OCI-LY3 (cell line): ENCODE results near the gene DOCK7.
"Not testable (repeated sequence)": the region's sequence is repeated elsewhere in the genome, so short reads cannot be mapped to it uniquely, and the experiment has no call there.

Experiments used
- H2AFZ ChIP-seq: fragments of 200-600, 300-600 bp; shearing (Covaris generic); 2 replicates; pipeline ENCODE4 v1.6.0; 2014; ENCODE audit warnings: antibody characterized with exemption, low read depth, low read length
- H3K27ac ChIP-seq: fragments of 200-600, 300-600 bp; sonication (generic); 2 replicates; pipeline ENCODE4 v1.5.1; 2014; ENCODE audit warnings: mild to moderate bottlenecking, low read length, moderate library complexity, mixed read lengths
- H3K27me3 ChIP-seq: fragments of 200-600, 300-600 bp; sonication (generic); 2 replicates; pipeline ENCODE4 v1.6.1; 2014; ENCODE audit warnings: low read depth, low read length, mixed read lengths
- H3K36me3 ChIP-seq: fragments of 200-600, 300-600 bp; sonication (generic); replicated peaks from 2 replicates; pipeline ENCODE3; 2014; ENCODE audit warnings: low read depth, low read length, mixed read lengths
- H3K4me1 ChIP-seq: fragments of 300-600, 200-600 bp; sonication (generic); 2 replicates; pipeline ENCODE4 v1.6.1; 2014; ENCODE audit warnings: low read length, mixed read lengths
- H3K4me2 ChIP-seq: fragments of 200-600, 300-600 bp; sonication (generic); 2 replicates; pipeline ENCODE4 v1.6.1; 2014; ENCODE audit warnings: low read length, mixed read lengths
- H3K4me3 ChIP-seq: fragments of 300-600, 200-600 bp; sonication (generic); 2 replicates; pipeline ENCODE4 v1.5.1; 2014; ENCODE audit warnings: antibody characterized with exemption, mild to moderate bottlenecking, low read length, moderate library complexity
- H3K79me2 ChIP-seq: fragments of 300-600, 200-600 bp; shearing (Covaris generic); 2 replicates; pipeline ENCODE4 v1.6.1; 2014; ENCODE audit warnings: mild to moderate bottlenecking, low read length, mixed read lengths
- H3K9ac ChIP-seq: fragments of 300-600, 200-600 bp; shearing (Covaris generic); 2 replicates; pipeline ENCODE4 v1.6.0; 2014; ENCODE audit warnings: mild to moderate bottlenecking, low read length, moderate library complexity
- H3K9me3 ChIP-seq: fragments of 200-600, 300-600 bp; shearing (Covaris generic); 2 replicates; pipeline ENCODE4 v1.6.1; 2014; ENCODE audit warnings: low read length, mixed read lengths; ENCODE audit not compliant: insufficient read depth
- H4K20me1 ChIP-seq: fragments of 200-600, 300-600 bp; sonication (generic); 2 replicates; pipeline ENCODE4 v1.6.1; 2016; ENCODE audit warnings: low read length, mixed read lengths; ENCODE audit not compliant: insufficient read depth
- EZH2phosphoT487 ChIP-seq: fragments of 200-600 bp; shearing (Covaris generic); IDR thresholded peaks from 2 replicates; pipeline ENCODE4 v1.6.1; 2018; ENCODE audit warnings: antibody characterized with exemption, mixed run types, low read depth
- TF ChIP-seq, protein P1 (sequence below): fragments of 200-600, 300-600 bp; sonication (generic); IDR thresholded peaks from 2 replicates; pipeline ENCODE4 v1.5.1; 2014; ENCODE audit warnings: antibody characterized with exemption, low read length, low read depth

Gene DOCK7

DNA sequence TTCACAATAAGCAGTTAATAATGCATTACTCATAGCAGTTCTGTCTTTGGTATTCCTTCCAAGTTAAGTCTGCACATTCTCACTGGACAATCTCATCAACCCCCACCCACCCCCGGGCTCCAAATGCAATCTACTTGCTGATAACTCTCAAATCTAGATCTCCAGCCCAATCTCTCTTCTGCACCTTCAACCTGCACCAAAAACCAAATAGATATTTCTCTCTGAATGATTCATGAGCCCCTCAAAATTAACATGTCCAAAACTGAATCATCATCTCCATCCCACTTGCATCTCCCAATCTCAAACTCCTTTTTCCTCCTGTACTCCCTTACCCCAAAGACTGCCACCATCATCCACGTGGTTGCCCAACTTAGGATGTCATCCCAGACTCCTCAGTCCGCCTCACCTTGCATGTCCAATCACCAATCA, 2.7 kb downstream of the DOCK7 start:
- Histone ChIP-seq H2AFZ (no peak overlapping the region), H3K9me3 (no peaks in the 10 kb centered on the region), H3K27ac (no peak overlapping the region), H3K4me3 (no peak overlapping the region), H3K4me2 (no peak overlapping the region), H3K9ac (no peak overlapping the region), H4K20me1 (no peaks in the 10 kb centered on the region), H3K79me2 (peaks cover 4% of the 10 kb centered on the region; the same call in 1 of the 2 replicates), H3K4me1 (peaks cover 3% of the 10 kb centered on the region; the same call in 1 of the 2 replicates), H3K27me3 (no peaks in the 10 kb centered on the region), H3K36me3 (no peaks in the 10 kb centered on the region)
- TF ChIP-seq EZH2phosphoT487: no peak
- TF ChIP-seq, protein P1, sequence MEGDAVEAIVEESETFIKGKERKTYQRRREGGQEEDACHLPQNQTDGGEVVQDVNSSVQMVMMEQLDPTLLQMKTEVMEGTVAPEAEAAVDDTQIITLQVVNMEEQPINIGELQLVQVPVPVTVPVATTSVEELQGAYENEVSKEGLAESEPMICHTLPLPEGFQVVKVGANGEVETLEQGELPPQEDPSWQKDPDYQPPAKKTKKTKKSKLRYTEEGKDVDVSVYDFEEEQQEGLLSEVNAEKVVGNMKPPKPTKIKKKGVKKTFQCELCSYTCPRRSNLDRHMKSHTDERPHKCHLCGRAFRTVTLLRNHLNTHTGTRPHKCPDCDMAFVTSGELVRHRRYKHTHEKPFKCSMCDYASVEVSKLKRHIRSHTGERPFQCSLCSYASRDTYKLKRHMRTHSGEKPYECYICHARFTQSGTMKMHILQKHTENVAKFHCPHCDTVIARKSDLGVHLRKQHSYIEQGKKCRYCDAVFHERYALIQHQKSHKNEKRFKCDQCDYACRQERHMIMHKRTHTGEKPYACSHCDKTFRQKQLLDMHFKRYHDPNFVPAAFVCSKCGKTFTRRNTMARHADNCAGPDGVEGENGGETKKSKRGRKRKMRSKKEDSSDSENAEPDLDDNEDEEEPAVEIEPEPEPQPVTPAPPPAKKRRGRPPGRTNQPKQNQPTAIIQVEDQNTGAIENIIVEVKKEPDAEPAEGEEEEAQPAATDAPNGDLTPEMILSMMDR: no peak

DNA sequence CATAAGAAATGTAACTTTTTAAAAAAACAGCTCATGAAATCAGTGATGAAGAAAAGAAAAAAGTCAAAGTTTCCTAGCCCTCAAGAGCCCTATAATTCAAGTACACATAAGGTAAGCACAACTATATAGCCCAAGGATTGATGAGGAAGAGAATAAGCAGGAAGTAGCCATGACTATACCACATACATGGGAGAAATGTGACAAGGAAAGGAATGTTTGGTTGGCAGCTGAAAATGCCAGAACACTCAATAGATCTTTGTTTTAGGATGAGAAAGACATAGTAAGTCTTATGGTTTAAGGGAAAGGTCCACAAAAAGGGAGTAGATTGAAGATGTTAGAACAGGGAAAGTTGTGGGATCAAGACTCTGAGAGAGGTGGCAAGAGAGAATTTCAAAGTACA, 5.7 kb downstream of the DOCK7 start:
- Histone ChIP-seq H3K79me2 (peaks cover 4% of the 10 kb centered on the region; the same call in 1 of the 2 replicates), H3K4me1 (peaks cover 3% of the 10 kb centered on the region; the same call in 1 of the 2 replicates)

DNA sequence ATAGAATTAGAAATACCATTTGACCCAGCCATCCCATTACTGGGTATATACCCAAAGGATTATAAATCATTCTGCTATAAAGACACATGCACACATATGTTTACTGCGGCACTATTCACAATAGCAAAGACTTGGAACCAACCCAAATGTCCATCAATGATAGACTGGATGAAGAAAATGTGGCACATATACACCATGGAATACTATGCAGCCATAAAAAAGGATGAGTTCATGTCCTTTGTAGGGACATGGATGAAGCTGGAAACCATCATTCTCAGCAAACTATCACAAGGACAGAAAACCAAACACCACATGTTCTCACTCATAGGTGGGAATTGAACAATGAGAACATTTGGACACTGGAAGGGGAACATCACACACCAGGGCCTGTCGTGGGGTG, 7.2 kb downstream of the DOCK7 start:
- not testable (repeated sequence) for H3K27ac ChIP-seq, H3K9me3 ChIP-seq, H3K36me3 ChIP-seq, H3K9ac ChIP-seq, H3K79me2 ChIP-seq, H4K20me1 ChIP-seq, H3K4me1 ChIP-seq, H3K4me2 ChIP-seq, H3K4me3 ChIP-seq, H3K27me3 ChIP-seq, H2AFZ ChIP-seq

More for the DNA sequence above, 5.7 kb downstream of the DOCK7 start:
- no peaks in the 10 kb centered on the region for H4K20me1 ChIP-seq
- no peak overlapping the region for H3K4me3 ChIP-seq
- H3K36me3 ChIP-seq: no peaks in the 10 kb centered on the region
- no peaks in the 10 kb centered on the region for H3K27me3 ChIP-seq
- H3K4me2 ChIP-seq: no peak overlapping the region
- H2AFZ ChIP-seq: no peak overlapping the region
- H3K27ac ChIP-seq: no peak overlapping the region
- H3K9me3 ChIP-seq: no peaks in the 10 kb centered on the region
- TF ChIP-seq, protein P1: no peak
- no peak for TF ChIP-seq EZH2phosphoT487
- H3K9ac ChIP-seq: no peak overlapping the region

DNA sequence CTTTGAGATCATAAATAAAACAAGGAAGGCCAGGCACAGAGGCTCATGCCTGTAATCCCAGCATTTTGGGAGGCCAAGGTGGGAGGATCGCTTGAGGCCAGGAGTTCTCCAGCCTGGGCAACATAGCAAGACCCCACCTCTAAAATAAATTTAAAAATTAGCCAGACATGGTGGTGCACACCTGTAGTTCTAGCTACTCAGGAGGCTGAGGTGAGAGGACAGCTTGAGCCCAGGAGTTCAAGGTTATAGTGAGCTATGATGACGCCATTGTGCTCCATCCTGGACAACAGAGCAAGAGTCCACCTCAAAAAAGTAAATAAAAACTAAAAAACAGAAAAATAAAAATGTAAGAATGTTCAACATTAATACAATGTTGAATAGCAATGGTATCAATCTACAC, 10.4 kb downstream of the DOCK7 start:
- H3K36me3 ChIP-seq, H3K4me1 ChIP-seq, H3K4me3 ChIP-seq, H3K9me3 ChIP-seq, H3K27ac ChIP-seq, H3K9ac ChIP-seq, H2AFZ ChIP-seq, H4K20me1 ChIP-seq, H3K4me2 ChIP-seq, H3K27me3 ChIP-seq, H3K79me2 ChIP-seq: not testable (repeated sequence)

DNA sequence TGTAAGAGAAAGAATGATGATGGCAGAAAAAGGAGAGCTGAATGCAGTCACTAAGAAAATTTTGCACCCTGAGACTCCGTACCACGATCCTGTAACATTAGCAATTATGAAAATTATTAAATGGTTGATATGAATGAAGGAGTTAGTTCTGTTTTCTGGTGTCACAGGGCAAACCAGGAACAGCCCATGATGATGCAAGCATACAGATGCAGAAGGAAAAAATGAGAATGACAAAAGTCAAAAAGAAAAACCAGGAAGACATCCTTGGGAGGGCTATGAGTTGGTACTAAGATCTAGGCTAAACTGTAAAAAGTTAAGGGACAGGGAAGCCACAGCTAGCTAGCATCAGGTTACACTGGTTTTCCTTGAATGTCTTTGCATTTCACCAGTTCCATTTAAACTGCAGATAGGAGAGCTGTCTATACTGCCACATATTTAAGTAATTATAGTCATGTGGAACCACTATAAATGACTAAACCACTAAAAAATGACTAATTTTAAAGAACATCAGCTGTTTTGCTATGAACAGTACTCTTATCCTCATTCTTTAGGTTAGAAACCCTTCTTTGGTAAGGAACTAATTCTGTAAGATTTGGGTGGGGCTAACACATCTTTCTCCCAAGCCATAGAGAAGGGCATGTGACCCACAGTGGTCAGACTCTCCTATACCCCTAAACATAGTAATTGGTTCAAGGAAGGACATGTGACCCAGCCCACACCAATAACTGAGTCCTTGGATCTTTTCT, 11.4 kb downstream of the DOCK7 start:
- Histone ChIP-seq H2AFZ (no peak overlapping the region), H3K27me3 (no peaks in the 10 kb centered on the region), H3K4me3 (no peak overlapping the region), H3K9ac (no peak overlapping the region), H3K4me1 (no peaks in the 10 kb centered on the region), H4K20me1 (no peaks in the 10 kb centered on the region), H3K9me3 (no peaks in the 10 kb centered on the region), H3K27ac (no peak overlapping the region), H3K4me2 (no peak overlapping the region), H3K36me3 (no peaks in the 10 kb centered on the region), H3K79me2 (no peaks in the 10 kb centered on the region)
- no peak for TF ChIP-seq EZH2phosphoT487
- TF ChIP-seq, protein P1: no peak
